Hepatic stellate cell (primary cell): ENCODE results near the gene CMPK1.
"Not testable (repeated sequence)": the region's sequence is repeated elsewhere in the genome, so short reads cannot be mapped to it uniquely, and the experiment has no call there.

Experiments
- DNase-seq: peaks from one replicate; pipeline ENCODE4 v3.0.0; 2011; ENCODE audit warnings: low spot score

CMPK1 gene

GRCh38 chr1:47333578-47333921 is at the start of gene CMPK1:
CMPK1 (plus strand) TSS chr1:47333790; CDS start chr1:47333946, 156 bp downstream.
- DNase-seq = peak; percentile 75

- not testable (repeated sequence) for DNase-seq
Measured at GRCh38 chr1:47288116-47288515, 45.5 kb upstream of the CMPK1 start.

GRCh38 chr1:47294863-47295262 is 38.7 kb upstream of the CMPK1 start:
- not testable (repeated sequence) for DNase-seq

GRCh38 chr1:47295579-47295978 is 38.0 kb upstream of the CMPK1 start:
- DNase-seq = no peak

GRCh38 chr1:47298025-47298699 is 35.4 kb upstream of the CMPK1 start:
- no peak for DNase-seq

- DNase-seq = no peak
Measured at GRCh38 chr1:47302472-47302871, 31.1 kb upstream of the CMPK1 start.

GRCh38 chr1:47309427-47309826 is 24.2 kb upstream of the CMPK1 start:
- DNase-seq = no peak

GRCh38 chr1:47313915-47314664 is 19.5 kb upstream of the CMPK1 start, which contains the start of gene STIL:
STIL (minus strand) TSS chr1:47314147; CDS start chr1:47310319, 3,828 bp downstream.
- peak; percentile 98 for DNase-seq

- DNase-seq = peak; percentile 33
Measured at GRCh38 chr1:47317841-47318240, 15.7 kb upstream of the CMPK1 start.

- not testable (repeated sequence) for DNase-seq
Measured at GRCh38 chr1:47319968-47320367, 13.6 kb upstream of the CMPK1 start.

GRCh38 chr1:47323599-47324031 is 10.0 kb upstream of the CMPK1 start:
- DNase-seq = no peak

- DNase-seq = no peak
Measured at GRCh38 chr1:47324682-47325081, 8.9 kb upstream of the CMPK1 start.

GRCh38 chr1:47325528-47325927 is 8.1 kb upstream of the CMPK1 start:
- DNase-seq = no peak

GRCh38 chr1:47326271-47326670 is 7.3 kb upstream of the CMPK1 start:
- no peak for DNase-seq

- no peak for DNase-seq
Measured at GRCh38 chr1:47328992-47329391, 4.6 kb upstream of the CMPK1 start.

GRCh38 chr1:47330212-47330611 is 3.4 kb upstream of the CMPK1 start:
- no peak for DNase-seq

GRCh38 chr1:47331875-47332274 is 1.7 kb upstream of the CMPK1 start:
- DNase-seq = no peak

GRCh38 chr1:47332779-47333577 is 612 bp upstream of the CMPK1 start:
- no peak for DNase-seq

- peak; percentile 87 for DNase-seq
Measured at GRCh38 chr1:47333922-47334764, 553 bp downstream of the CMPK1 start.

- DNase-seq = peak; percentile 23
Measured at GRCh38 chr1:47334765-47335435, 1.3 kb downstream of the CMPK1 start.

GRCh38 chr1:47337350-47337749 is 3.8 kb downstream of the CMPK1 start:
- DNase-seq = no peak
